ENCODE data around the gene ANO9. TPM values are rescaled to one million over a fixed set of nuclear protein-coding genes. Genes with fewer than 3 reads are reported as not detected.

The ANO9 gene
- total RNA-seq, 4 donors from 2014 or later: 0.44 to 1.5 (median 0.63) TPM

GRCh38 chr11:380491-380890, 61.3 kb downstream of the ANO9 start:
- TF ChIP-seq CTCF (IDR thresholded peaks at IDR 0.05; ENCODE audit: low read depth): no peak

GRCh38 chr11:380095-380480, 61.7 kb downstream of the ANO9 start:
- no peak for TF ChIP-seq CTCF (IDR thresholded peaks at IDR 0.05; ENCODE audit: low read depth)

DNA sequence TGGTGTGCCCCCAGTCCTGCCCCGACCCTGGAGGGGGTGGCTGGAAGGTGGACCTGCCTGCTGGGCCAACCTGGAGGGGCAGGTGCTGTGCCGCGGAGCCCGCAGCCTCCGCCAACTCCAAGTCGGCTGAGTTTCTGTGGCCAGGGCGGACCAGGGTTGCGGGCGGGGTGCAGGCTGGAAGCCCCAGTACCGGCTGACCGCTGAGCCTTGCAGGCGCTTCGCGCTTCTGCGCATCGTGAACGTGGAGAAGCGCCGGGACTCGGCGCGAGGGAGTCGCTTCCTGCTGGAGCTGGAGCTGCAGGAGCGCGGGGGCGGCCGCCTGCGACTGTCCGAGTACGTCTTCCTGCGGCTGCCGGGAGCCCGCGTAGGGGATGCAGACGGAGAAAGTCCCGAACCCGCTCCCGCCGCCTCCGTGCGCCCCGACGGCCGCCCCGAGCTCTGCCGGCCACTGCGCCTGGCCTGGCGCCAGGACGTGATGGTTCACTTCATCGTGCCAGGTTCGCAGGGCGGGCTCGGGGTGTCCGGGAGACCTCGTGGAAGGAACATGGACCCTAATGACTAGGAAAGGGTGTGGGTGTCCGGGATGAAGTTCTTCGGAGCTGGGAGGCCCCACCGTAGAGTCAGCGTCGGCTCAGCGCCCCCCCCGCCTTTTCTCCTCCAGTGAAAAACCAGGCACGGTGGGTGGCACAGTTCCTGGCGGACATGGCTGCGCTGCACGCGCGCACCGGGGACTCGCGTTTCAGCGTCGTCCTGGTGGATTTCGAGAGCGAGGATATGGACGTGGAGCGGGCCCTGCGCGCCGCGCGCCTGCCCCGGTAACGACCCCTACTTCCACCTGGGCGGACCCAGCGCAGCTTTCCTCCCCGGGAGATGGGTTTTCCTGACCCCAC, 62.4 kb downstream of the ANO9 start:
- TF ChIP-seq CTCF (IDR thresholded peaks at IDR 0.05; ENCODE audit: low read depth): no peak

- no peak for TF ChIP-seq CTCF (IDR thresholded peaks at IDR 0.05; ENCODE audit: low read depth)
These were observed 63.8 kb downstream of the ANO9 start for GRCh38 chr11:377883-378500.

- no peak for TF ChIP-seq CTCF (IDR thresholded peaks at IDR 0.05; ENCODE audit: low read depth)
These were observed 64.5 kb downstream of the ANO9 start for GRCh38 chr11:377174-377865.

- TF ChIP-seq CTCF (IDR thresholded peaks at IDR 0.05; ENCODE audit: low read depth): no peak
These were observed 65.2 kb downstream of the ANO9 start for GRCh38 chr11:376531-377173.
